Lower leg skin (tissue), 4 donors: ENCODE data around the gene TCF7L2. TPM values are rescaled to one million over a fixed set of nuclear protein-coding genes. Genes with fewer than 3 reads are reported as not detected.

ENCODE experiments used
- DNase-seq, 2 donors: peaks; one replicate each; pipeline ENCODE4 v3.0.0-alpha.2; 2019; ENCODE audit warnings: low spot score in 2 of 2
- H3K4me3 ChIP-seq: fragments of 200-600 bp; sonication (generic); 2 replicates; pipeline ENCODE4 v1.5.1; 2017; ENCODE audit warnings: mild to moderate bottlenecking, low read depth; ENCODE audit not compliant: poor library complexity, severe bottlenecking
- POLR2A ChIP-seq, 2 donors: fragments of 450-650 bp; IDR thresholded peaks; one replicate each; pipeline ENCODE4 v1.6.1; 2016 to 2017; ENCODE audit warnings: antibody characterized with exemption in 2 of 2, mild to moderate bottlenecking in 1 of 2, moderate library complexity in 1 of 2
- WGBS, 2 donors: methylation state at CpG; one replicate each; pipeline ENCODE4 v1.1.5; 2018; 5-methylcytosine and 5-hydroxymethylcytosine counted together
- intact Hi-C: fragments of 100-400 bp; cut with DNase I; formaldehyde crosslinking; loops from one replicate; pipeline ENCODE4 v1.15.0; 2023; ENCODE audit warnings: low total_unique reads
- total RNA-seq, 4 donors: library from RNA; depleted of rRNA; stranded (reverse); fragments of >200 nt; gene quantifications; one replicate each; pipeline ENCODE4 v1.1.0, GENCODE V29; 2016
- TF ChIP-seq, protein P1 (sequence below), 3 donors: fragments of 450-650 bp; IDR thresholded peaks; one replicate each; pipeline ENCODE4 v1.5.1; 2016; ENCODE audit warnings: antibody characterized with exemption in 3 of 3, mild to moderate bottlenecking in 3 of 3, moderate library complexity in 2 of 3

Gene TCF7L2
- total RNA-seq, 4 donors from 2014 or later: 5.6 to 23.1 (median 16.2) TPM

DNA sequence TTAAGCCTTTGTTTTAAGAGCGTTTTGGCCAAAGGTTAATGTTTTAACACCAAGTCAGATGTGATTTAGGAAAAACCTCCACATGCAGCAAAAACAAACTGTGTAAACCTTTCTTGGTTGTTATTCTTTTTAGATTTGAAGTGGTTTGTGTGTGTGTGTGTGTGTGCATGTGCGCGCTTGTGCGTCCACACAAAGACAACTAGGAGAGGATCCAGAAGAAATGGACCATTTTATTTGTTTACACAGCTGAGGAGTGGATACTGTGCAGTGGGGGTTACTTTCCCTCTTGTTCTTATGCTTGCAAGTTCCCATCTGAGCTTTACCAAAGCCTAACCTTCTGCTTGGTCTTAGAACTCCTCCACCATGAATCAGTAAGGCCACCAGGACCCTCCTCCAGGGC, 20.0 kb downstream of the TCF7L2 start:
- intact Hi-C loops: no loop called here
- WGBS, 2 donors: 86 to 89% methylated on average over 4 of the region's 4 CpGs
- H3K4me3 ChIP-seq: no peak overlapping the region
- no peak for DNase-seq
- no peak for TF ChIP-seq POLR2A (IDR thresholded peaks at IDR 0.05)
- TF ChIP-seq, protein P1, sequence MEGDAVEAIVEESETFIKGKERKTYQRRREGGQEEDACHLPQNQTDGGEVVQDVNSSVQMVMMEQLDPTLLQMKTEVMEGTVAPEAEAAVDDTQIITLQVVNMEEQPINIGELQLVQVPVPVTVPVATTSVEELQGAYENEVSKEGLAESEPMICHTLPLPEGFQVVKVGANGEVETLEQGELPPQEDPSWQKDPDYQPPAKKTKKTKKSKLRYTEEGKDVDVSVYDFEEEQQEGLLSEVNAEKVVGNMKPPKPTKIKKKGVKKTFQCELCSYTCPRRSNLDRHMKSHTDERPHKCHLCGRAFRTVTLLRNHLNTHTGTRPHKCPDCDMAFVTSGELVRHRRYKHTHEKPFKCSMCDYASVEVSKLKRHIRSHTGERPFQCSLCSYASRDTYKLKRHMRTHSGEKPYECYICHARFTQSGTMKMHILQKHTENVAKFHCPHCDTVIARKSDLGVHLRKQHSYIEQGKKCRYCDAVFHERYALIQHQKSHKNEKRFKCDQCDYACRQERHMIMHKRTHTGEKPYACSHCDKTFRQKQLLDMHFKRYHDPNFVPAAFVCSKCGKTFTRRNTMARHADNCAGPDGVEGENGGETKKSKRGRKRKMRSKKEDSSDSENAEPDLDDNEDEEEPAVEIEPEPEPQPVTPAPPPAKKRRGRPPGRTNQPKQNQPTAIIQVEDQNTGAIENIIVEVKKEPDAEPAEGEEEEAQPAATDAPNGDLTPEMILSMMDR (IDR thresholded peaks at IDR 0.05): no peak

DNA sequence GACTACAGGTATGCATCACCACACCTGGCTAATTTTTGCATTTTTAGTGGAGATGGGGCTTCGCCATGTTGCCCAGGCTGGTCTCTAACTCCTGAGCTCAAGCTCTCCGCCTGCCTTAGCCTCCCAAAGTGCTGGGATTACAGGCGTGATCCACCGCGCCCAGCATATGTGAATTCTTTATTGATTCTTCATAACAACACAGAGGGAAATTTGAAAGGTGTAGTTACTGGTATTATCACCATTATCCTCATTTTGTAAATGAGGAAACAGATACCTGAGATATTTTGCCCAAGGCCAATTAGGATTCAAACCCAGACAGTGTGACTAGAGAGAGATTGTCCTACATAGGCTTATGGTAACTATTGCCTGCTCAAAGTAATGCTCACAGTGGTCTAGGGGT, 22.6 kb downstream of the TCF7L2 start:
- intact Hi-C loops: no loop called here
- TF ChIP-seq POLR2A (IDR thresholded peaks at IDR 0.05): no peak
- TF ChIP-seq, protein P1 (IDR thresholded peaks at IDR 0.05): no peak
- WGBS, 2 donors: 95 to 100% methylated on average over 5 of the region's 5 CpGs
- DNase-seq: no peak
- no peak overlapping the region for H3K4me3 ChIP-seq

DNA sequence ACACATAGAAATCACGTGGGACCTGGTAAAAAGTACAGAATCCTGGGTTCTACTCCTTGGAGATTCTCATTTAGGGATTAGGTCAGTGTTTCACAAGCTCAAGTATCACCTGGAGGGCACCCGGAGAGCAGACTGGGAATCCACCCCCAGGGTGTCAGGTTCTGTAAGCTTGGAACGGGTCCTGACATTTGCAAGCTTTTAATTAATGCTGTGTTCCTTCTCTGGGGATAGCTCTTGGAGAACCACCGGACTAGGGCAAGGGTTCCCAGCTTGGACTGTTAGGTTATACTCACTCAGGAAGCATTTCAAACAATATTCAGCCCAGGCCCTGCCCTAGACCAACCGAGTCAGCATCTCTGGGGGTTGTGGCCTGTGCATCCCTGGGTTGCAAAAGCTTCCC, 23.0 kb downstream of the TCF7L2 start:
- intact Hi-C loops: no loop called here

DNA sequence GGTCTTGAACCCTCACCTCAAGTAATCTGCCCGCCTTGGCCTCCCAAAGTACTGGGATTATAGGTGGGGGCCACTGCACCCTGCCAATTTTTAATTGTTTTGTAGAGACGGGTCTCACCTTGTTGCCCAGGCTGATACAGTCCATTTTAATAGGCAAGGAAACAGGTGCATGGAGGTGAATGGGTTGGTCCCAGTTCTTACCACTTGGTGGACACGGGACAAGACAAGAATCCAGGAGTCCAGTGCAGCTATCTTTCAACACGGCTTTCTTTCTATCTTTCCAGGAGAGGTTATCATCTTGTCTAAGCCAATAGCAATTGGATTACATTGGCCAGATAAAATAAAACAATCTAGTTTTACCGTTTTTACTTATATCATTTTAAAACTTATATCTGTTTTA, 23.8 kb downstream of the TCF7L2 start:
- DNase-seq: no peak
- TF ChIP-seq, protein P1 (IDR thresholded peaks at IDR 0.05): no peak
- no peak for TF ChIP-seq POLR2A (IDR thresholded peaks at IDR 0.05)
- intact Hi-C loops: no loop called here
- WGBS, 2 donors: 94 to 96% methylated on average over 5 of the region's 5 CpGs
- no peak overlapping the region for H3K4me3 ChIP-seq

More for the DNA sequence above, 23.0 kb downstream of the TCF7L2 start:
- 77 to 78% methylated on average over 4 to 5 of the region's 5 CpGs for WGBS, 2 donors
- H3K4me3 ChIP-seq: no peak overlapping the region
- no peak for DNase-seq
- TF ChIP-seq, protein P1 (IDR thresholded peaks at IDR 0.05): no peak
- no peak for TF ChIP-seq POLR2A (IDR thresholded peaks at IDR 0.05)

DNA sequence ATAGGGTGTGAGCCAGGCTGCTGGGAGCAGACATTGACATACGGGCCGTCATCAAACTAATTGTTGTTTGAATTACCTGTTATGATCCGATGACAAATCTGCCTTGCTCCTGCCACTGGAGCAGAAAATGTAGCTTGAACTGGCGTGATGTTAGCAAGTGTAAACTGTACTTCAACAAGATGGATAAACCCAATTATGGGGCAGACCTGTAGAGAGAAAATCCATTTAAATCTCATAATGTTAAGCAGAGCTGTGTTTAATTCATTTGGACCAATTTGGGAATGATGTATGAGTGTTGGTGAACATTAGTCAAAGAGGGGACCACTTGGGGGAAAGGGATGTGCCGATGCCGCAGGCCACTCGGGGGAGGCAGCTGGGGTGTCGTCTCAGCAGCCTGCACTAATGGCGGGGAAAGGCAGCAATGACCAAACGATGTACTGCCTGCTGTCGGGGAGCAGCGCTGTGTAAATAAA, 27.4 kb downstream of the TCF7L2 start:
- H3K4me3 ChIP-seq: no peak overlapping the region
- DNase-seq: no peak
- intact Hi-C loops: no loop called here
- TF ChIP-seq POLR2A (IDR thresholded peaks at IDR 0.05): no peak
- 90 to 91% methylated on average over 12 of the region's 12 CpGs for WGBS, 2 donors

DNA sequence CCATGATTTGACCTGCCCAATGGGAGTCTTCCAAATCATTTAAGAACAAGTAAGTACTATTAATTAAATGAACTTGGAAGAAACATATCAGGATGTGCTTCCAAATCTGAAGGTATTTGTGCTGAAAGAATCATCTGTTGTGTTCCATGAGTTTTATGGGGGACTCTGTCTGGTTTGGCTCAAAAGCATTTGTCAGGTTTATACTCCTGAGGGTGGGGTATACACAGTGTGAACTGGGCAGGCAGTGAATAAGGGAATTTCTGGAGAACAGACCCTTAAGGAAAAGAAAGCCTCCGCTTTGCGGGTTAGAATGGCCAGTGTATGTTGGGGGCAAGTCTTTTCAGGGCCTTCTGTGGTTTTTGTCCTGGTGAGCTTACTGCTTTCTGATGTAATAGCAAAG, 29.9 kb downstream of the TCF7L2 start:
- WGBS, 2 donors: 93 to 100% methylated on average over 2 of the region's 2 CpGs
- DNase-seq: no peak
- no peak overlapping the region for H3K4me3 ChIP-seq
- intact Hi-C loops: no loop called here
- TF ChIP-seq, protein P1 (IDR thresholded peaks at IDR 0.05): no peak
- no peak for TF ChIP-seq POLR2A (IDR thresholded peaks at IDR 0.05)
